ENCODE results near the gene MAGT1.

GRCh38 chrX:77785486-77786364 lies 109.5 kb downstream of the MAGT1 start, which contains the start of gene ATRX:
- TF ChIP-seq CTCF (IDR thresholded peaks at IDR 0.05) = no peak
- no peak for TF ChIP-seq EZH2 (IDR thresholded peaks at IDR 0.05; ENCODE audit: borderline replicate concordance, insufficient read depth, low read depth, low read length, poor library complexity, severe bottlenecking)
